CD14-positive monocyte (primary cell): ENCODE results near the gene PHLDA3. TPM values are rescaled to one million over a fixed set of nuclear protein-coding genes. Genes with fewer than 3 reads are reported as not detected.

Source experiments
- DNase-seq, 3 donors: peaks; one replicate each; pipeline ENCODE4 v3.0.0-alpha.2; 2011 to 2022
- H2AFZ ChIP-seq: 2 replicates; pipeline ENCODE4 v1.6.0; 2012; ENCODE audit warnings: mild to moderate bottlenecking, low read depth, low read length, inconsistent platforms; ENCODE audit not compliant: insufficient read depth, poor library complexity, severe bottlenecking
- H3K27ac ChIP-seq, 2 donors: 1 replicate in 1 of 2; 2 replicates in 1 of 2; pipeline ENCODE4 v1.5.1; 2012 to 2013; ENCODE audit warnings: low read length in 2 of 2, control low read depth in 1 of 2, inconsistent platforms in 1 of 2, low read depth in 1 of 2, mild to moderate bottlenecking in 1 of 2
- H3K27me3 ChIP-seq, 2 donors: one replicate each; pipeline versions ENCODE4 v1.6.0 to v1.6.1; 2011 to 2013; ENCODE audit warnings: low read length in 2 of 2; ENCODE audit not compliant: control insufficient read depth in 2 of 2, insufficient read depth in 2 of 2
- H3K36me3 ChIP-seq, 2 donors: replicated peaks in 1 of 2; 1 replicate in 1 of 2; 2 replicates in 1 of 2; pipeline versions ENCODE4 v1.5.1 to v1.6.1; 2012 to 2013; ENCODE audit warnings: low read length in 2 of 2, control low read depth in 1 of 2, inconsistent platforms in 1 of 2, mild to moderate bottlenecking in 1 of 2; ENCODE audit not compliant: insufficient read depth in 2 of 2, control insufficient read depth in 1 of 2
- H3K4me1 ChIP-seq, 2 donors: 1 replicate in 1 of 2; 2 replicates in 1 of 2; pipeline versions ENCODE4 v1.5.1 to v1.6.1; 2012 to 2013; ENCODE audit warnings: low read length in 2 of 2, control low read depth in 1 of 2, inconsistent platforms in 1 of 2, mild to moderate bottlenecking in 1 of 2, moderate library complexity in 1 of 2; ENCODE audit not compliant: insufficient read depth in 2 of 2, control insufficient read depth in 1 of 2
- H3K4me2 ChIP-seq: replicated peaks from 2 replicates; pipeline ENCODE3; 2012; ENCODE audit warnings: low read length, moderate library complexity, mild to moderate bottlenecking; ENCODE audit not compliant: poor library complexity, severe bottlenecking; ENCODE audit errors: extremely low read depth
- H3K4me3 ChIP-seq, 3 experiments: fragments of 200-600 bp in 1 of 3; sonication (generic) in 1 of 3; replicated peaks in 1 of 3; 1 replicate in 2 of 3; 2 replicates in 1 of 3; pipeline ENCODE4 v1.5.1; 2011 to 2013; ENCODE audit warnings: low read length in 3 of 3, mild to moderate bottlenecking in 3 of 3, control low read depth in 2 of 3, low read depth in 2 of 3, inconsistent platforms in 1 of 3, moderate library complexity in 1 of 3
- H3K79me2 ChIP-seq: 2 replicates; pipeline ENCODE4 v1.6.0; 2012; ENCODE audit warnings: mild to moderate bottlenecking, control low read depth, inconsistent platforms, low read length, moderate library complexity; ENCODE audit not compliant: insufficient read depth
- H3K9ac ChIP-seq: 2 replicates; pipeline ENCODE4 v1.6.0; 2017; ENCODE audit warnings: low read length, mild to moderate bottlenecking; ENCODE audit not compliant: insufficient read depth, poor library complexity, severe bottlenecking
- H3K9me3 ChIP-seq, 2 donors: replicated peaks in 1 of 2; 1 replicate in 1 of 2; 2 replicates in 1 of 2; pipeline versions ENCODE4 v1.5.1 to v1.6.1; 2012 to 2013; ENCODE audit warnings: low read length in 2 of 2, control low read depth in 1 of 2; ENCODE audit not compliant: control insufficient read depth in 1 of 2, insufficient read depth in 1 of 2
- H4K20me1 ChIP-seq: 2 replicates; pipeline ENCODE4 v1.6.0; 2012; ENCODE audit warnings: mild to moderate bottlenecking, low read length, control low read depth, moderate library complexity; ENCODE audit not compliant: insufficient read depth
- H3K27ac Mint-ChIP-seq, 7 donors: one replicate each; pipeline ENCODE4 v1.8.0; 2020; ENCODE audit warnings: mild to moderate bottlenecking in 7 of 7, mixed read lengths in 7 of 7, moderate library complexity in 6 of 7, inconsistent platforms in 2 of 7
- H3K27me3 Mint-ChIP-seq, 3 donors: one replicate each; pipeline ENCODE4 v1.8.0; 2021 to 2022; ENCODE audit warnings: low read depth in 3 of 3, mild to moderate bottlenecking in 3 of 3, mixed read lengths in 3 of 3, moderate library complexity in 3 of 3, inconsistent platforms in 1 of 3
- H3K36me3 Mint-ChIP-seq, 2 donors: one replicate each; pipeline ENCODE4 v1.8.0; 2020; ENCODE audit warnings: mixed read lengths in 2 of 2, inconsistent platforms in 1 of 2, mild to moderate bottlenecking in 1 of 2
- H3K4me1 Mint-ChIP-seq: one replicate; pipeline ENCODE4 v1.8.0; 2020; ENCODE audit warnings: mild to moderate bottlenecking, mixed read lengths
- H3K4me3 Mint-ChIP-seq, 2 donors: one replicate each; pipeline ENCODE4 v1.8.0; 2020; ENCODE audit warnings: mild to moderate bottlenecking in 2 of 2, mixed read lengths in 2 of 2, moderate library complexity in 1 of 2
- H3K9me3 Mint-ChIP-seq, 7 donors: one replicate each; pipeline ENCODE4 v1.8.0; 2020 to 2022; ENCODE audit warnings: mixed read lengths in 7 of 7, mild to moderate bottlenecking in 6 of 7, moderate library complexity in 6 of 7, inconsistent platforms in 2 of 7
- CTCF ChIP-seq: fragments of 200-600 bp; IDR thresholded peaks from one replicate; pipeline ENCODE4 v1.8.0; 2022; ENCODE audit warnings: antibody characterized with exemption, mild to moderate bottlenecking
- WGBS: methylation state at CpG from one replicate; pipeline ENCODE4 v1.1.5; 2013; ENCODE audit warnings: missing lambda C conversion rate; ENCODE audit not compliant: insufficient coverage; 5-methylcytosine and 5-hydroxymethylcytosine counted together
- intact Hi-C, 2 donors: fragments of 100-400 bp; cut with micrococcal nuclease; formaldehyde crosslinking; loops; one replicate each; pipeline versions ENCODE4 v1.15.0 to v1.15.1; 2023
- polyA plus RNA-seq, 3 donors: library from polyadenylated mRNA; depleted of rRNA in 1 of 3; unstranded in 2 of 3; stranded (reverse) in 1 of 3; fragments of 300-500 nt in 2 of 3; fragments of >200 nt in 1 of 3; fragmentation: Illumina TruSeq in 2 of 3; gene quantifications; 1 replicate in 2 of 3; 2 replicates in 1 of 3; pipeline ENCODE4 v1.2.3, GENCODE V29; 2012 to 2021

PHLDA3 gene
- polyA plus RNA-seq, 3 donors, result 0.08 TPM; not detected in 2

GRCh38 chr1:201506557-201507359 lies 37.8 kb upstream of the PHLDA3 start, which contains the start of gene CSRP1:
Gene CSRP1 (minus strand): TSS chr1:201507123. CDS start chr1:201496303, 10,820 bp downstream.
- Mint-ChIP-seq H3K9me3 (no peaks in the 10 kb centered on the region), H3K36me3 (peaks cover 13 to 18% of the 10 kb centered on the region in 2 donors), H3K4me1 (peaks cover 62% of the 10 kb centered on the region), H3K4me3 (peak within 1 kb of the TSS; percentile 87 to 95), H3K27me3 (peaks cover 0 to 1% (median 0%) of the 10 kb centered on the region in 3 donors), H3K27ac (peak within 1 kb of the TSS; percentile 83 to 95 (median 90))
- no peaks in the 10 kb centered on the region for H3K9me3 ChIP-seq
- H3K79me2 ChIP-seq, result peaks cover 51% of the 10 kb centered on the region
- peak within 1 kb of the TSS; percentile 21 to 85 for H3K27ac ChIP-seq
- peaks cover 0 to 16% of the 10 kb centered on the region in 2 donors for H3K36me3 ChIP-seq
- H3K27me3 ChIP-seq, result no peaks in the 10 kb centered on the region
- H3K4me1 ChIP-seq, result peaks cover 37 to 50% of the 10 kb centered on the region in 2 donors
- intact Hi-C loops, result no loop called here
- peak within 1 kb of the TSS; percentile 92 for H2AFZ ChIP-seq
- peak within 1 kb of the TSS; percentile 77 for H3K4me2 ChIP-seq
- DNase-seq, result peak; percentile 57 to 74 (median 58)
- H3K4me3 ChIP-seq, result peak within 1 kb of the TSS; percentile 65 to 87 (median 80)
- under 1% methylated on average over 68 of the region's 71 CpGs for WGBS
- peaks cover 33% of the 10 kb centered on the region for H4K20me1 ChIP-seq
- no peak for TF ChIP-seq CTCF
- peak within 1 kb of the TSS; percentile 76 for H3K9ac ChIP-seq

GRCh38 chr1:201506092-201506491 lies 37.1 kb upstream of the PHLDA3 start:
- Histone ChIP-seq H2AFZ (peak overlapping the region; percentile 92), H3K9me3 (no peaks in the 10 kb centered on the region), H3K27ac (peak overlapping the region in 1 of 2 donors; percentile 85), H3K4me1 (peaks cover 32 to 44% of the 10 kb centered on the region in 2 donors), H4K20me1 (peaks cover 40% of the 10 kb centered on the region), H3K27me3 (no peaks in the 10 kb centered on the region), H3K36me3 (peaks cover 0 to 19% of the 10 kb centered on the region in 2 donors), H3K9ac (peak overlapping the region; percentile 76), H3K4me2 (peak overlapping the region; percentile 77), H3K79me2 (peaks cover 56% of the 10 kb centered on the region), H3K4me3 (peak overlapping the region; percentile 65 to 87 (median 80))
- no CpG with 5 or more reads among the region's 3 CpGs for WGBS
- peak overlapping the region; percentile 87 to 95 for H3K4me3 Mint-ChIP-seq
- H3K4me1 Mint-ChIP-seq, result peaks cover 57% of the 10 kb centered on the region
- peaks cover 0 to 1% (median 0%) of the 10 kb centered on the region in 3 donors for H3K27me3 Mint-ChIP-seq
- no peak for DNase-seq
- H3K27ac Mint-ChIP-seq, result peak overlapping the region in 6 of 7 donors; percentile 83 to 95 (median 87)
- intact Hi-C loops, result no loop called here
- no peak for TF ChIP-seq CTCF
- no peaks in the 10 kb centered on the region for H3K9me3 Mint-ChIP-seq
- H3K36me3 Mint-ChIP-seq, result peaks cover 13 to 18% of the 10 kb centered on the region in 2 donors
